HCT116 (cell line): Measurements from ENCODE around the gene PRKN. TPM values are rescaled to one million over a fixed set of nuclear protein-coding genes. Genes with fewer than 3 reads are reported as not detected.

Experiments
- ATAC-seq: fragments of 200-7000 bp; cut with Tn5 transposase; 2 replicates; pipeline ENCODE4 v1.9.1; 2020; ENCODE audit warnings: mild to moderate bottlenecking, moderate library complexity
- BruUV-seq: library from RNA; stranded (reverse); fragments of 400-500 nt; replicated peaks from 2 replicates; lab custom pipeline; 2021; lab: Mats Ljungman, UMichigan
- CTCF ChIA-PET: fragments of 300-600 bp; sonication (Branson Sonifier 250); formaldehyde crosslinking; loops from one replicate; lab custom pipeline; 2021; ENCODE audit warnings: antibody characterized with exemption; lab: Charles Lee
- POLR2A ChIA-PET: fragments of 300-600, 350-600 bp; sonication (Branson Sonifier 250); formaldehyde crosslinking; loops from one replicate; lab custom pipeline; 2021; ENCODE audit warnings: antibody characterized with exemption; lab: Charles Lee
- RAD21 ChIA-PET, 2 experiments: fragments of 300-600 bp; sonication (Branson Sonifier 250); formaldehyde crosslinking; loops; one replicate each; lab custom pipeline; 2023; ENCODE audit warnings: low total read pairs in 2 of 2; ENCODE audit not compliant: uncharacterized antibody in 2 of 2, unreplicated experiment in 2 of 2, low non-redundant PET in 1 of 2; lab: Charles Lee
- DNase-seq: peaks from one replicate; pipeline ENCODE4 v3.0.0-alpha.2; 2010; ENCODE audit warnings: low read depth, low spot score
- H2AFZ ChIP-seq: fragments of 200-600 bp; shearing (Covaris generic), sonication (generic); 2 replicates; pipeline ENCODE4 v1.6.1; 2017; ENCODE audit warnings: low read depth, mixed run types, mixed read lengths, antibody characterized with exemption, low read length; ENCODE audit not compliant: poor library complexity, severe bottlenecking
- H3K27ac ChIP-seq: 2 replicates; pipeline ENCODE4 v1.5.1; 2012; ENCODE audit warnings: low read depth, low read length
- H3K27me3 ChIP-seq: fragments of 200-600 bp; sonication (generic); 2 replicates; pipeline ENCODE4 v1.6.1; 2016; ENCODE audit warnings: mixed run types, low read length, mixed read lengths; ENCODE audit not compliant: insufficient read depth
- H3K36me3 ChIP-seq, 2 experiments: fragments of 200-500 bp in 1 of 2; fragments of 200-600 bp in 1 of 2; sonication (Bioruptor generic) in 1 of 2; sonication (generic) in 1 of 2; 2 replicates each; pipeline versions ENCODE4 v1.5.1 to v1.6.1; 2014 to 2016; ENCODE audit warnings: low read length in 2 of 2, inconsistent platforms in 1 of 2, mixed read lengths in 1 of 2, mixed run types in 1 of 2; ENCODE audit not compliant: insufficient read depth in 2 of 2, control insufficient read depth in 1 of 2
- H3K4me1 ChIP-seq, 2 experiments: fragments of 200-600 bp in 1 of 2; sonication (generic) in 1 of 2; 2 replicates each; pipeline versions ENCODE4 v1.5.1 to v1.6.1; 2012 to 2017; ENCODE audit warnings: low read length in 2 of 2, inconsistent platforms in 1 of 2, mild to moderate bottlenecking in 1 of 2, mixed read lengths in 1 of 2, mixed run types in 1 of 2, moderate library complexity in 1 of 2; ENCODE audit not compliant: insufficient read depth in 2 of 2, control insufficient read depth in 1 of 2
- H3K4me2 ChIP-seq: fragments of 200-600 bp; sonication (generic); 2 replicates; pipeline ENCODE4 v1.6.1; 2017; ENCODE audit warnings: mixed run types, low read length, mixed read lengths
- H3K4me3 ChIP-seq, 2 experiments: fragments of 200-600 bp in 1 of 2; sonication (generic) in 1 of 2; replicated peaks in 1 of 2; 2 replicates each; pipeline ENCODE4 v1.5.1; 2011 to 2016; ENCODE audit warnings: low read length in 2 of 2, control low read depth in 1 of 2, low read depth in 1 of 2, mild to moderate bottlenecking in 1 of 2, mixed read lengths in 1 of 2, mixed run types in 1 of 2
- H3K79me2 ChIP-seq: fragments of 200-600 bp; sonication (generic); 2 replicates; pipeline ENCODE4 v1.6.1; 2017; ENCODE audit warnings: mild to moderate bottlenecking, mixed run types, low read length, moderate library complexity, mixed read lengths; ENCODE audit not compliant: insufficient read depth
- H3K9ac ChIP-seq: fragments of 200-600 bp; sonication (generic); 2 replicates; pipeline ENCODE4 v1.6.1; 2016; ENCODE audit warnings: low read length, mixed read lengths
- H3K9me2 ChIP-seq: fragments of 200-600 bp; sonication (generic), shearing (Covaris generic); 2 replicates; pipeline ENCODE4 v1.6.1; 2017; ENCODE audit warnings: mixed run types, mild to moderate bottlenecking, moderate library complexity; ENCODE audit not compliant: insufficient read depth
- H3K9me3 ChIP-seq, 2 experiments: fragments of 200-500 bp in 1 of 2; fragments of 200-600 bp in 1 of 2; sonication (Bioruptor generic) in 1 of 2; sonication (generic) in 1 of 2; 2 replicates each; pipeline ENCODE4 v1.6.1; 2014 to 2017; ENCODE audit warnings: low read length in 2 of 2, mixed read lengths in 2 of 2, inconsistent platforms in 1 of 2, low read depth in 1 of 2, mild to moderate bottlenecking in 1 of 2, mixed run types in 1 of 2, moderate library complexity in 1 of 2; ENCODE audit not compliant: control insufficient read depth in 1 of 2, insufficient read depth in 1 of 2
- H4K20me1 ChIP-seq: fragments of 200-600 bp; sonication (generic), shearing (Covaris generic); 2 replicates; pipeline ENCODE4 v1.6.1; 2017; ENCODE audit warnings: mixed run types, mild to moderate bottlenecking, moderate library complexity; ENCODE audit not compliant: insufficient read depth
- ATF3 ChIP-seq: IDR thresholded peaks from 2 replicates; pipeline ENCODE4 v1.6.1; 2012
- CBX3 ChIP-seq: IDR thresholded peaks from 2 replicates; pipeline ENCODE4 v1.6.1; 2012; ENCODE audit warnings: low read depth
- CEBPB ChIP-seq: IDR thresholded peaks from 2 replicates; pipeline ENCODE4 v1.6.1; 2012; ENCODE audit warnings: low read depth
- CTCF ChIP-seq, 3 experiments: fragments of 200-600 bp in 1 of 3; sonication (generic) in 1 of 3; IDR thresholded peaks in 2 of 3; conservative IDR thresholded peaks in 1 of 3; 2 replicates each; pipeline ENCODE4 v1.5.1; 2012 to 2017; ENCODE audit warnings: low read depth in 2 of 3, low read length in 2 of 3, antibody characterized with exemption in 1 of 3, borderline replicate concordance in 1 of 3, control low read depth in 1 of 3, mild to moderate bottlenecking in 1 of 3, mixed read lengths in 1 of 3, mixed run types in 1 of 3, moderate library complexity in 1 of 3; ENCODE audit not compliant: insufficient read depth in 1 of 3
- EGR1 ChIP-seq: IDR thresholded peaks from 2 replicates; pipeline ENCODE4 v1.6.1; 2012; ENCODE audit warnings: low read depth
- EZH2phosphoT487 ChIP-seq: fragments of 200-600 bp; IDR thresholded peaks from 2 replicates; pipeline ENCODE4 v1.6.1; 2018; ENCODE audit warnings: antibody characterized with exemption, borderline replicate concordance
- FOSL1 ChIP-seq: IDR thresholded peaks from 2 replicates; pipeline ENCODE4 v1.6.1; 2012; ENCODE audit warnings: low read depth
- MAX ChIP-seq: IDR thresholded peaks from 2 replicates; pipeline ENCODE4 v1.6.1; 2012
- POLR2AphosphoS5 ChIP-seq: IDR thresholded peaks from 2 replicates; pipeline ENCODE4 v1.6.1; 2011; ENCODE audit warnings: mild to moderate bottlenecking, low read depth, low read length, moderate library complexity
- RAD21 ChIP-seq: IDR thresholded peaks from 2 replicates; pipeline ENCODE4 v1.6.1; 2012; ENCODE audit warnings: low read depth, mild to moderate bottlenecking
- SP1 ChIP-seq: IDR thresholded peaks from 2 replicates; pipeline ENCODE4 v1.6.1; 2012; ENCODE audit warnings: low read depth
- SRF ChIP-seq: IDR thresholded peaks from 2 replicates; pipeline ENCODE4 v1.6.1; 2012; ENCODE audit warnings: low read depth
- TCF7L2 ChIP-seq: IDR thresholded peaks from 2 replicates; pipeline ENCODE4 v1.7.0; 2011; ENCODE audit warnings: borderline replicate concordance, inconsistent platforms; ENCODE audit not compliant: insufficient read depth, insufficient read length; ENCODE audit errors: extremely low read depth
- YY1 ChIP-seq: IDR thresholded peaks from 2 replicates; pipeline ENCODE4 v1.6.1; 2011; ENCODE audit warnings: low read length, low read depth, moderate library complexity, mild to moderate bottlenecking; ENCODE audit not compliant: insufficient replicate concordance; ENCODE audit errors: extremely low read depth
- ZBTB33 ChIP-seq: IDR thresholded peaks from 2 replicates; pipeline ENCODE4 v1.6.1; 2011; ENCODE audit warnings: mild to moderate bottlenecking, low read length, moderate library complexity; ENCODE audit not compliant: insufficient replicate concordance; ENCODE audit errors: extremely low read depth
- ZFX ChIP-seq: fragments of 450-650 bp; IDR thresholded peaks from 2 replicates; pipeline ENCODE4 v1.6.1; 2017
- intact Hi-C: fragments of 100-400 bp; cut with micrococcal nuclease; formaldehyde crosslinking; loops from 2 replicates; pipeline ENCODE4 v1.10.0; 2022
- total RNA-seq: library from RNA; stranded (reverse); gene quantifications from one replicate; pipeline ENCODE4 v1.2.1, GENCODE V29; 2021; ENCODE audit not compliant: unreplicated experiment

PRKN gene
- total RNA-seq, 1 experiment from 2014 or later, result 2.6 TPM

GRCh38 chr6:162701551-162701950, 26.0 kb downstream of the PRKN start:
- no peaks in the 10 kb centered on the region; a peak in 1 of 4 replicates for H3K9me3 ChIP-seq
- ATAC-seq, result no peak

More at GRCh38 chr6:162701551-162701950, 26.0 kb downstream of the PRKN start:
- intact Hi-C loops, result no loop called here
- H3K9ac ChIP-seq, result no peak overlapping the region
- DNase-seq, result no peak
- H3K27ac ChIP-seq, result no peak overlapping the region
- no peaks in the 10 kb centered on the region for H3K4me1 ChIP-seq
- H3K79me2 ChIP-seq, result no peaks in the 10 kb centered on the region
- CTCF ChIA-PET, result no interaction called here
- no peak overlapping the region for H3K4me3 ChIP-seq
- no peaks in the 10 kb centered on the region for H3K9me2 ChIP-seq
- no peaks in the 10 kb centered on the region for H3K27me3 ChIP-seq
- H3K36me3 ChIP-seq, result no peaks in the 10 kb centered on the region
- no TSS peak for BruUV-seq
- RAD21 ChIA-PET, result no interaction called here
- POLR2A ChIA-PET, result no interaction called here
- H2AFZ ChIP-seq, result no peak overlapping the region
- no peak for TF ChIP-seq EZH2phosphoT487
- TF ChIP-seq TCF7L2, result no peak
- no peak for TF ChIP-seq POLR2AphosphoS5
- no peak for TF ChIP-seq CEBPB
- TF ChIP-seq MAX, result no peak
- TF ChIP-seq YY1, result no peak
- no peak for TF ChIP-seq CBX3
- no peak for TF ChIP-seq SRF
- TF ChIP-seq FOSL1, result no peak
- TF ChIP-seq ZBTB33, result no peak
- TF ChIP-seq ATF3, result no peak
- TF ChIP-seq EGR1, result no peak
- TF ChIP-seq CTCF (IDR thresholded peaks at IDR 0.05 in 2 of 3, conservative IDR thresholded peaks at IDR 0.05 in 1 of 3; ENCODE audit: borderline replicate concordance in 1 of 3, insufficient read depth in 1 of 3, low read depth in 2 of 3, low read length in 2 of 3), result no peak
- no peak for TF ChIP-seq ZFX
- no peak for TF ChIP-seq RAD21
- TF ChIP-seq SP1, result no peak
- no peak overlapping the region for H3K4me2 ChIP-seq
- H4K20me1 ChIP-seq, result no peaks in the 10 kb centered on the region
